Stimulated activated CD8-positive, alpha-beta memory T cell treated with anti-CD3 and anti-CD28 coated beads, Interleukin-15, amount 100 ng/mL, for 1 hour (primary cell): ENCODE measurements around the gene GCLM.
"Not testable (repeated sequence)": the region's sequence is repeated elsewhere in the genome, so short reads cannot be mapped to it uniquely, and the experiment has no call there.

Experiments used
- DNase-seq: peaks from one replicate; pipeline ENCODE4 v3.0.0-alpha.2; 2020; ENCODE audit warnings: low read depth

Gene GCLM

GRCh38 chr1:93909146-93910050 is at the start of gene GCLM:
Gene GCLM, minus strand, starts transcription at chr1:93909430. Its CDS starts 267 bp downstream, at chr1:93909163.
- DNase-seq: peak; percentile 86

- no peak for DNase-seq
Measured at GRCh38 chr1:93958726-93959100, 49.5 kb upstream of the GCLM start.

- no peak for DNase-seq
Measured at GRCh38 chr1:93958032-93958725, 48.9 kb upstream of the GCLM start.

- no peak for DNase-seq
Measured at GRCh38 chr1:93955765-93956164, 46.5 kb upstream of the GCLM start.

- not testable (repeated sequence) for DNase-seq
Measured at GRCh38 chr1:93947002-93947686, 37.9 kb upstream of the GCLM start.

- no peak for DNase-seq
Measured at GRCh38 chr1:93938461-93939145, 29.4 kb upstream of the GCLM start.

- DNase-seq: no peak
Measured at GRCh38 chr1:93937997-93938396, 28.8 kb upstream of the GCLM start.

- no peak for DNase-seq
Measured at GRCh38 chr1:93925206-93925605, 16.0 kb upstream of the GCLM start.

- DNase-seq: no peak
Measured at GRCh38 chr1:93919780-93920179, 10.6 kb upstream of the GCLM start.

GRCh38 chr1:93917302-93917701 is 8.1 kb upstream of the GCLM start:
- no peak for DNase-seq

- not testable (repeated sequence) for DNase-seq
Measured at GRCh38 chr1:93910880-93911279, 1.6 kb upstream of the GCLM start.

- no peak for DNase-seq
Measured at GRCh38 chr1:93910305-93910704, 1.1 kb upstream of the GCLM start.

GRCh38 chr1:93908394-93909145 is 660 bp downstream of the GCLM start:
- DNase-seq: peak; percentile 19

GRCh38 chr1:93907718-93908117 is 1.5 kb downstream of the GCLM start:
- DNase-seq: no peak

- no peak for DNase-seq
Measured at GRCh38 chr1:93906480-93906879, 2.8 kb downstream of the GCLM start.

- DNase-seq: no peak
Measured at GRCh38 chr1:93905734-93906133, 3.5 kb downstream of the GCLM start.

GRCh38 chr1:93905051-93905450 is 4.2 kb downstream of the GCLM start:
- no peak for DNase-seq

- no peak for DNase-seq
Measured at GRCh38 chr1:93904228-93904627, 5.0 kb downstream of the GCLM start.

- no peak for DNase-seq
Measured at GRCh38 chr1:93900723-93901504, 8.3 kb downstream of the GCLM start.

- DNase-seq: no peak
Measured at GRCh38 chr1:93899543-93900207, 9.6 kb downstream of the GCLM start.
